ENCODE results near the gene NUDT13. TPM values are rescaled to one million over a fixed set of nuclear protein-coding genes. Genes with fewer than 3 reads are reported as not detected.

The NUDT13 gene
- total RNA-seq, 2 donors from 2014 or later, result 0.90 to 1.5 TPM

GRCh38 chr10:73086816-73087215, 23.4 kb upstream of the NUDT13 start:
- H3K4me3 ChIP-seq, result no peak overlapping the region
- TF ChIP-seq CTCF (IDR thresholded peaks at IDR 0.05), result no peak
- H3K27ac ChIP-seq, result no peak overlapping the region
- no peaks in the 10 kb centered on the region for H3K9me3 ChIP-seq
- no peaks in the 10 kb centered on the region for H3K36me3 ChIP-seq
- DNase-seq (ENCODE audit: low spot score), result no peak
- no peaks in the 10 kb centered on the region for H3K27me3 ChIP-seq
- H3K4me1 ChIP-seq, result peaks cover 0 to 17% of the 10 kb centered on the region in 2 donors

- no peak for DNase-seq (ENCODE audit: low spot score)
- no peaks in the 10 kb centered on the region for H3K36me3 ChIP-seq
- no peak for TF ChIP-seq CTCF (IDR thresholded peaks at IDR 0.05)
- H3K9me3 ChIP-seq, result no peaks in the 10 kb centered on the region
- peak overlapping the region in 1 of 2 donors; percentile 11 for H3K27ac ChIP-seq
- H3K4me3 ChIP-seq, result no peak overlapping the region
- H3K4me1 ChIP-seq, result peaks cover 0 to 17% of the 10 kb centered on the region in 2 donors
- no peaks in the 10 kb centered on the region for H3K27me3 ChIP-seq
Observed at GRCh38 chr10:73088304-73088703, 22.0 kb upstream of the NUDT13 start.

GRCh38 chr10:73092830-73093229, 17.4 kb upstream of the NUDT13 start:
- no peaks in the 10 kb centered on the region for H3K36me3 ChIP-seq
- H3K27me3 ChIP-seq, result no peaks in the 10 kb centered on the region
- DNase-seq (ENCODE audit: low spot score), result no peak
- H3K27ac ChIP-seq, result peak overlapping the region in 1 of 2 donors; percentile 34
- TF ChIP-seq CTCF (IDR thresholded peaks at IDR 0.05), result no peak
- H3K4me3 ChIP-seq, result no peak overlapping the region
- H3K9me3 ChIP-seq, result no peaks in the 10 kb centered on the region
- H3K4me1 ChIP-seq, result peaks cover 0 to 26% of the 10 kb centered on the region in 2 donors

- no peaks in the 10 kb centered on the region for H3K9me3 ChIP-seq
- peak overlapping the region; percentile 67 to 92 for H3K4me3 ChIP-seq
- peaks cover 0 to 26% of the 10 kb centered on the region in 2 donors for H3K4me1 ChIP-seq
- no peaks in the 10 kb centered on the region for H3K27me3 ChIP-seq
- TF ChIP-seq CTCF (IDR thresholded peaks at IDR 0.05), result no peak
- H3K27ac ChIP-seq, result peak overlapping the region; percentile 96 to 98
- no peaks in the 10 kb centered on the region for H3K36me3 ChIP-seq
- no peak for DNase-seq (ENCODE audit: low spot score)
Observed at GRCh38 chr10:73093922-73094850, 16.1 kb upstream of the NUDT13 start.

- Histone ChIP-seq H3K9me3 (no peaks in the 10 kb centered on the region), H3K4me3 (peak overlapping the region; percentile 67 to 92), H3K36me3 (no peaks in the 10 kb centered on the region), H3K27ac (peak overlapping the region; percentile 96 to 98), H3K4me1 (peaks cover 0 to 26% of the 10 kb centered on the region in 2 donors), H3K27me3 (no peaks in the 10 kb centered on the region)
- TF ChIP-seq CTCF (IDR thresholded peaks at IDR 0.05), result no peak
- DNase-seq (ENCODE audit: low spot score), result no peak
Observed at GRCh38 chr10:73094986-73095480, 15.2 kb upstream of the NUDT13 start.
